Breast epithelium (tissue), 3 donors: Measurements from ENCODE around the gene THUMPD1.
"Not testable (repeated sequence)": the region's sequence is repeated elsewhere in the genome, so short reads cannot be mapped to it uniquely, and the experiment has no call there.

ENCODE experiments used
- POLR2A ChIP-seq: fragments of 450-650 bp; IDR thresholded peaks from one replicate; pipeline ENCODE4 v1.6.1; 2016; ENCODE audit warnings: antibody characterized with exemption, mild to moderate bottlenecking, moderate library complexity
- TF ChIP-seq, protein P1 (sequence below), 3 donors: fragments of 450-650 bp; IDR thresholded peaks; one replicate each; pipeline ENCODE4 v1.5.1; 2016 to 2017; ENCODE audit warnings: antibody characterized with exemption in 3 of 3, mild to moderate bottlenecking in 3 of 3, moderate library complexity in 3 of 3

- not testable (repeated sequence) for TF ChIP-seq POLR2A
- TF ChIP-seq, protein P1, sequence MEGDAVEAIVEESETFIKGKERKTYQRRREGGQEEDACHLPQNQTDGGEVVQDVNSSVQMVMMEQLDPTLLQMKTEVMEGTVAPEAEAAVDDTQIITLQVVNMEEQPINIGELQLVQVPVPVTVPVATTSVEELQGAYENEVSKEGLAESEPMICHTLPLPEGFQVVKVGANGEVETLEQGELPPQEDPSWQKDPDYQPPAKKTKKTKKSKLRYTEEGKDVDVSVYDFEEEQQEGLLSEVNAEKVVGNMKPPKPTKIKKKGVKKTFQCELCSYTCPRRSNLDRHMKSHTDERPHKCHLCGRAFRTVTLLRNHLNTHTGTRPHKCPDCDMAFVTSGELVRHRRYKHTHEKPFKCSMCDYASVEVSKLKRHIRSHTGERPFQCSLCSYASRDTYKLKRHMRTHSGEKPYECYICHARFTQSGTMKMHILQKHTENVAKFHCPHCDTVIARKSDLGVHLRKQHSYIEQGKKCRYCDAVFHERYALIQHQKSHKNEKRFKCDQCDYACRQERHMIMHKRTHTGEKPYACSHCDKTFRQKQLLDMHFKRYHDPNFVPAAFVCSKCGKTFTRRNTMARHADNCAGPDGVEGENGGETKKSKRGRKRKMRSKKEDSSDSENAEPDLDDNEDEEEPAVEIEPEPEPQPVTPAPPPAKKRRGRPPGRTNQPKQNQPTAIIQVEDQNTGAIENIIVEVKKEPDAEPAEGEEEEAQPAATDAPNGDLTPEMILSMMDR (IDR thresholded peaks at IDR 0.05) = peak in 1 of 3 donors; percentile 16
These were observed 33.5 kb downstream of the THUMPD1 start for GRCh38 chr16:20708129-20708528.
